GM12878 (cell line): ENCODE results near the gene F7. TPM values are rescaled to one million over a fixed set of nuclear protein-coding genes. Genes with fewer than 3 reads are reported as not detected.
"Not testable (repeated sequence)": the region's sequence is repeated elsewhere in the genome, so short reads cannot be mapped to it uniquely, and the experiment has no call there.

Experiments used
- ATAC-seq: fragments of 200-7000 bp; cut with Tn5 transposase; 3 replicates; pipeline ENCODE4 v1.9.1; 2020; ENCODE audit warnings: mild to moderate bottlenecking, moderate library complexity
- BruUV-seq: library from RNA; stranded (reverse); fragments of 400-500 nt; replicated peaks from 2 replicates; lab custom pipeline; 2021; lab: Mats Ljungman, UMichigan
- CTCF ChIA-PET: fragments of 300-600 bp; sonication (Branson Sonifier 250); formaldehyde crosslinking; extraction: SDS; loops from one replicate; lab custom pipeline; 2021; ENCODE audit warnings: inconsistent platforms; lab: Yijun Ruan, JAX
- POLR2A ChIA-PET: fragments of 350-600 bp; formaldehyde crosslinking; extraction: SDS; loops from one replicate; lab custom pipeline; 2021; ENCODE audit warnings: inconsistent platforms; lab: Charles Lee
- RAD21 ChIA-PET: fragments of 300-600 bp; sonication (Branson Sonifier 250); formaldehyde crosslinking; loops from one replicate; lab custom pipeline; 2023; ENCODE audit warnings: antibody characterized with exemption; ENCODE audit not compliant: unreplicated experiment; lab: Charles Lee
- SMC1A ChIA-PET: fragments of 300-600 bp; sonication (Branson Sonifier 250); formaldehyde crosslinking; loops from one replicate; lab custom pipeline; 2023; ENCODE audit not compliant: unreplicated experiment, uncharacterized antibody; lab: Charles Lee
- DNase-seq: peaks from one replicate; pipeline ENCODE4 v3.0.0-alpha.2; 2011; ENCODE audit warnings: low read depth, low spot score
- FAIRE-seq: peaks from 3 replicates; lab custom pipeline; 2011; peaks lifted over from hg19 to GRCh38; lab: Jason Lieb, UNC
- H2AFZ ChIP-seq: 2 replicates; pipeline ENCODE4 v1.6.0; 2011; ENCODE audit warnings: low read depth, low read length, control low read depth; ENCODE audit not compliant: control insufficient read depth
- H3K27ac ChIP-seq: 2 replicates; pipeline ENCODE4 v1.5.1; 2011; ENCODE audit warnings: control low read depth; ENCODE audit not compliant: control insufficient read depth, insufficient read depth
- H3K27me3 ChIP-seq, 2 experiments: replicated peaks in 1 of 2; 2 replicates each; pipeline versions ENCODE4 v1.6.0 to v1.6.1; 2011; ENCODE audit warnings: low read length in 1 of 2; ENCODE audit not compliant: control insufficient read depth in 2 of 2, insufficient read depth in 2 of 2
- H3K36me3 ChIP-seq, 2 experiments: 2 replicates each; pipeline ENCODE4 v1.5.1; 2011; ENCODE audit warnings: low read length in 1 of 2; ENCODE audit not compliant: control insufficient read depth in 2 of 2, insufficient read depth in 2 of 2
- H3K4me1 ChIP-seq: 2 replicates; pipeline ENCODE4 v1.6.1; 2011; ENCODE audit warnings: mild to moderate bottlenecking, low read length, moderate library complexity, mixed read lengths; ENCODE audit not compliant: control insufficient read depth, insufficient read depth
- H3K4me2 ChIP-seq: 2 replicates; pipeline ENCODE4 v1.6.0; 2011; ENCODE audit warnings: control low read depth; ENCODE audit not compliant: control insufficient read depth, insufficient read depth
- H3K4me3 ChIP-seq: fragments of 200-600 bp; sonication (generic); 2 replicates; pipeline ENCODE4 v1.5.1; 2016
- H3K79me2 ChIP-seq: 2 replicates; pipeline ENCODE4 v1.6.0; 2011; ENCODE audit warnings: low read length; ENCODE audit not compliant: control insufficient read depth, insufficient read depth
- H3K9ac ChIP-seq: 2 replicates; pipeline ENCODE4 v1.8.0; 2011; ENCODE audit warnings: low read length, control low read depth, mixed read lengths; ENCODE audit not compliant: control insufficient read depth, insufficient read depth
- H3K9me3 ChIP-seq: replicated peaks from 3 replicates; pipeline ENCODE4 v1.5.1; 2011; ENCODE audit warnings: mild to moderate bottlenecking, low read length; ENCODE audit not compliant: control insufficient read depth, insufficient read depth
- H4K20me1 ChIP-seq: 2 replicates; pipeline ENCODE4 v1.6.0; 2011; ENCODE audit not compliant: control insufficient read depth, insufficient read depth
- E2F8 ChIP-seq: fragments of 450-650 bp; IDR thresholded peaks from 2 replicates; pipeline ENCODE4 v1.6.1; 2018; ENCODE audit warnings: mild to moderate bottlenecking, low read depth, moderate library complexity; ENCODE audit not compliant: partially characterized antibody
- POU2F2 ChIP-seq: IDR thresholded peaks from 3 replicates; pipeline ENCODE4 v1.6.1; 2011; ENCODE audit warnings: low read depth, mild to moderate bottlenecking, low read length, borderline replicate concordance
- WGBS: methylation state at CpG from one replicate; pipeline ENCODE4 v1.1.6; 2016; ENCODE audit warnings: low lambda C conversion rate; ENCODE audit not compliant: insufficient replicate concordance, insufficient coverage; ENCODE audit errors: missing lambda C conversion rate; 5-methylcytosine and 5-hydroxymethylcytosine counted together
- in situ Hi-C: fragments of 300-500 bp; cut with MboI; formaldehyde crosslinking; loops from 9 replicates; pipeline ENCODE4 v1.14.3; 2018; ENCODE audit warnings: mixed read lengths
- intact Hi-C: fragments of 100-400 bp; cut with micrococcal nuclease; formaldehyde crosslinking; loops from one replicate; pipeline ENCODE4 v1.14.2; 2022; ENCODE audit not compliant: unreplicated experiment
- polyA plus RNA-seq, 11 experiments: library from polyadenylated mRNA; depleted of rRNA in 4 of 11; unstranded in 6 of 11; stranded (reverse) in 5 of 11; fragments of >200 nt; fragmentation: Nextera tagmentation in 4 of 11; fragmentation: Illumina TruSeq in 1 of 11; extraction: Ambion mirVana in 4 of 11; extraction: Trizol in 1 of 11; gene quantifications; 1 replicate in 1 of 11; 2 replicates in 10 of 11; pipeline versions ENCODE4 v1.2.1 to v1.2.3, GENCODE V29; 2011 to 2016; ENCODE audit warnings: inconsistent platforms in 2 of 11, missing spikeins in 2 of 11, low read depth in 1 of 11
- total RNA-seq, 4 experiments: library from RNA; depleted of rRNA in 3 of 4; stranded (reverse); fragments of >200 nt in 3 of 4; fragmentation: Illumina TruSeq in 1 of 4; extraction: Trizol in 1 of 4; gene quantifications; 2 replicates each; pipeline versions ENCODE4 v1.2.1 to v1.2.3, GENCODE V29; 2013 to 2021
- TF ChIP-seq, protein P1 (sequence below): fragments of 450-650 bp; IDR thresholded peaks from 2 replicates; pipeline ENCODE4 v1.6.1; 2018; ENCODE audit warnings: borderline replicate concordance, mild to moderate bottlenecking; ENCODE audit not compliant: partially characterized antibody

F7 gene
- total and polyA plus RNA-seq, 10 of the 15 experiments (the other 5 are each of a cell fraction or from before 2014, with no cell fraction given), result not detected

- Histone ChIP-seq H3K27ac (no peak overlapping the region), H3K79me2 (no peaks in the 10 kb centered on the region), H3K36me3 (no peaks in the 10 kb centered on the region), H4K20me1 (no peaks in the 10 kb centered on the region), H3K4me2 (no peak overlapping the region), H3K4me1 (no peaks in the 10 kb centered on the region), H3K9me3 (no peaks in the 10 kb centered on the region), H2AFZ (no peak overlapping the region), H3K9ac (no peak overlapping the region), H3K27me3 (no peaks in the 10 kb centered on the region), H3K4me3 (no peak overlapping the region)
- TF ChIP-seq, protein P1, sequence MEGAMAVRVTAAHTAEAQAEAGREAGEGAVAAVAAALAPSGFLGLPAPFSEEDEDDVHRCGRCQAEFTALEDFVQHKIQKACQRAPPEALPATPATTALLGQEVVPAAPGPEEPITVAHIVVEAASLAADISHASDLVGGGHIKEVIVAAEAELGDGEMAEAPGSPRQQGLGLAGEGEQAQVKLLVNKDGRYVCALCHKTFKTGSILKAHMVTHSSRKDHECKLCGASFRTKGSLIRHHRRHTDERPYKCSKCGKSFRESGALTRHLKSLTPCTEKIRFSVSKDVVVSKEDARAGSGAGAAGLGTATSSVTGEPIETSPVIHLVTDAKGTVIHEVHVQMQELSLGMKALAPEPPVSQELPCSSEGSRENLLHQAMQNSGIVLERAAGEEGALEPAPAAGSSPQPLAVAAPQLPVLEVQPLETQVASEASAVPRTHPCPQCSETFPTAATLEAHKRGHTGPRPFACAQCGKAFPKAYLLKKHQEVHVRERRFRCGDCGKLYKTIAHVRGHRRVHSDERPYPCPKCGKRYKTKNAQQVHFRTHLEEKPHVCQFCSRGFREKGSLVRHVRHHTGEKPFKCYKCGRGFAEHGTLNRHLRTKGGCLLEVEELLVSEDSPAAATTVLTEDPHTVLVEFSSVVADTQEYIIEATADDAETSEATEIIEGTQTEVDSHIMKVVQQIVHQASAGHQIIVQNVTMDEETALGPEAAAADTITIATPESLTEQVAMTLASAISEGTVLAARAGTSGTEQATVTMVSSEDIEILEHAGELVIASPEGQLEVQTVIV, result no peak
- TF ChIP-seq E2F8 (no peak), POU2F2 (no peak)
- no peak for DNase-seq
- intact Hi-C loops, result no loop called here
- ChIA-PET POLR2A (no interaction called here), RAD21 (no interaction called here), CTCF (no interaction called here), SMC1A (no interaction called here)
- BruUV-seq, result no TSS peak
- no peak for ATAC-seq
- WGBS, result 35% methylated on average over 11 of the region's 11 CpGs
- no peak for FAIRE-seq
- in situ Hi-C loops, result no loop called here
Observed at GRCh38 chr13:113099142-113099541, 6.4 kb upstream of the F7 start.

DNA sequence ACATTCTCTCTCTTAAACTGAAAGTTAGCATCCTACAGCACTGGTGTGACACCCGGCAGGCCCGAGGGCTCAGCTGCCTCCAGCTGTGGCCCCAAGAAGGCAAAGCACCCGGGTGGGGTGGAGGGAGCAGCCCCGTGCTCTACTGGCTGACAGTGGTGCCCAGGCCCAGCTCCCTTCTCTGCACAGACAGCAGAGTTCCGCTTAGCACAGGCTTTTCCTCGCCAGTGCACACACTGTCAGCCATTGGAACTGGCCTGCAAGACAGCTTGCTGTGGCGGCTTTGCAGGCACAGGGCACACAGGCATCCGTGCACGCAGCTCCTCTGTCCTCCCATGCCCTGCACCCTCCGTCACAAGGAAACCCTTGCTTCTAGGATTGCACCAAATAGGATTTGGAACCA lies 3.3 kb upstream of the F7 start:
- SMC1A ChIA-PET, H3K9ac ChIP-seq, H3K27me3 ChIP-seq, DNase-seq, POLR2A ChIA-PET, H3K36me3 ChIP-seq, CTCF ChIA-PET, H3K27ac ChIP-seq, intact Hi-C loops, ATAC-seq, BruUV-seq, H3K79me2 ChIP-seq, H3K4me1 ChIP-seq, H3K4me2 ChIP-seq, H4K20me1 ChIP-seq, in situ Hi-C loops, H2AFZ ChIP-seq, RAD21 ChIA-PET, FAIRE-seq, H3K4me3 ChIP-seq, H3K9me3 ChIP-seq: not testable (repeated sequence)
- WGBS, result 27% methylated on average over 10 of the region's 10 CpGs
